Right kidney (tissue), 9 donors: ENCODE results near the gene ITFG1.

Experiments used
- DNase-seq: peaks from one replicate; pipeline ENCODE4 v3.0.0-alpha.2; 2016
- long read RNA-seq, 8 donors: transcript quantifications; one replicate each; lab custom pipeline, GENCODE V29; 2026

The ITFG1 gene
- long read RNA-seq, donor 1, transcript ITFG1-201 (18 exons, 3,400 nt), result major isoform, 28 of 101 reads
- long read RNA-seq, donor 1, partial matches to known transcripts, result 73 of 101 reads
- long read RNA-seq, donor 1, other reads (novel, unspliced or antisense), result 0 of 101 reads
- long read RNA-seq, donor 2, transcript ITFG1-201 (18 exons, 3,400 nt), result major isoform, 10 of 20 reads
- long read RNA-seq, donor 2, partial matches to known transcripts, result 10 of 20 reads
- long read RNA-seq, donor 2, other reads (novel, unspliced or antisense), result 0 of 20 reads
- long read RNA-seq, donor 3, transcript ITFG1-201 (18 exons, 3,400 nt), result major isoform, 10 of 10 reads
- long read RNA-seq, donor 3, partial matches to known transcripts, result 0 of 10 reads
- long read RNA-seq, donor 3, other reads (novel, unspliced or antisense), result 0 of 10 reads
- long read RNA-seq, donor 4, transcript ITFG1-201 (18 exons, 3,400 nt), result major isoform, 14 of 31 reads
- long read RNA-seq, donor 4, partial matches to known transcripts, result 17 of 31 reads
- long read RNA-seq, donor 4, other reads (novel, unspliced or antisense), result 0 of 31 reads
- long read RNA-seq, donor 5, transcript ITFG1-201 (18 exons, 3,400 nt), result major isoform, 25 of 43 reads
- long read RNA-seq, donor 5, partial matches to known transcripts, result 7 of 43 reads
- long read RNA-seq, donor 5, other reads (novel, unspliced or antisense), result 11 of 43 reads
- long read RNA-seq, donor 6, transcript ITFG1-201 (18 exons, 3,400 nt), result major isoform, 19 of 29 reads
- long read RNA-seq, donor 6, partial matches to known transcripts, result 10 of 29 reads
- long read RNA-seq, donor 6, other reads (novel, unspliced or antisense), result 0 of 29 reads
- long read RNA-seq, donor 7, result 0 reads
- long read RNA-seq, donor 8, transcript ITFG1-201 (18 exons, 3,400 nt), result major isoform, 17 of 121 reads
- long read RNA-seq, donor 8, partial matches to known transcripts, result 103 of 121 reads
- long read RNA-seq, donor 8, other reads (novel, unspliced or antisense), result 0 of 121 reads

GRCh38 chr16:47460711-47461597 is at the start of gene ITFG1, which contains the start of gene PHKB:
ITFG1 (minus strand) TSS chr16:47461063; CDS start chr16:47461045, 18 bp downstream.
PHKB (plus strand) TSS chr16:47461331; CDS start chr16:47461351, 20 bp downstream.
- peak; percentile 99 for DNase-seq

- no peak for DNase-seq
Observed at GRCh38 chr16:47507701-47508100, 46.8 kb upstream of the ITFG1 start.

- no peak for DNase-seq
Observed at GRCh38 chr16:47506800-47507199, 45.9 kb upstream of the ITFG1 start.

GRCh38 chr16:47504599-47504998 is 43.7 kb upstream of the ITFG1 start:
- DNase-seq, result no peak

- no peak for DNase-seq
Observed at GRCh38 chr16:47503936-47504335, 43.1 kb upstream of the ITFG1 start.

- no peak for DNase-seq
Observed at GRCh38 chr16:47499700-47500264, 38.9 kb upstream of the ITFG1 start.

- DNase-seq, result no peak
Observed at GRCh38 chr16:47499080-47499699, 38.3 kb upstream of the ITFG1 start.

GRCh38 chr16:47493381-47494337 is 32.8 kb upstream of the ITFG1 start:
- no peak for DNase-seq

GRCh38 chr16:47492428-47493377 is 31.8 kb upstream of the ITFG1 start:
- DNase-seq, result no peak

- no peak for DNase-seq
Observed at GRCh38 chr16:47492036-47492427, 31.2 kb upstream of the ITFG1 start.

- no peak for DNase-seq
Observed at GRCh38 chr16:47490471-47490870, 29.6 kb upstream of the ITFG1 start.

- DNase-seq, result no peak
Observed at GRCh38 chr16:47488051-47488450, 27.2 kb upstream of the ITFG1 start.

GRCh38 chr16:47486856-47487255 is 26.0 kb upstream of the ITFG1 start:
- DNase-seq, result no peak

GRCh38 chr16:47483616-47484015 is 22.8 kb upstream of the ITFG1 start:
- DNase-seq, result no peak

- no peak for DNase-seq
Observed at GRCh38 chr16:47481698-47482374, 21.0 kb upstream of the ITFG1 start.

- no peak for DNase-seq
Observed at GRCh38 chr16:47480410-47480809, 19.5 kb upstream of the ITFG1 start.

- no peak for DNase-seq
Observed at GRCh38 chr16:47477679-47478078, 16.8 kb upstream of the ITFG1 start.
